HAP-1 (cell line): ENCODE measurements around the gene COPS4.
A peak's percentile ranks its signal among the peaks of the same experiment; 100 is the strongest.
"Not testable (repeated sequence)": the region's sequence is repeated elsewhere in the genome, so short reads cannot be mapped to it uniquely, and the experiment has no call there.

Source experiments
- DNase-seq, 2 experiments: peaks; one replicate each; pipeline ENCODE4 v3.0.0-alpha.2; 2016 to 2020; ENCODE audit warnings: low spot score in 2 of 2
- H3K27me3 ChIP-seq: fragments of 250-450 bp; sonication (Bioruptor Pico); 2 replicates; pipeline ENCODE4 v1.5.1; 2020; ENCODE audit warnings: low read depth, mild to moderate bottlenecking, moderate library complexity
- H3K36me3 ChIP-seq: fragments of 250-450 bp; sonication (Bioruptor Pico); replicated peaks from 2 replicates; pipeline ENCODE4 v1.5.1; 2020; ENCODE audit warnings: mild to moderate bottlenecking
- H3K4me1 ChIP-seq: fragments of 250-450 bp; sonication (Bioruptor Pico); 2 replicates; pipeline ENCODE4 v1.5.1; 2020; ENCODE audit warnings: mild to moderate bottlenecking
- H3K4me3 ChIP-seq: fragments of 250-450 bp; sonication (Bioruptor Pico); 2 replicates; pipeline ENCODE4 v1.5.1; 2020; ENCODE audit warnings: mild to moderate bottlenecking, moderate library complexity
- H3K9me3 ChIP-seq: fragments of 250-450 bp; sonication (Bioruptor Pico); 2 replicates; pipeline ENCODE4 v1.5.1; 2020; ENCODE audit warnings: mild to moderate bottlenecking, moderate library complexity
- in situ Hi-C: fragments of 300-500 bp; cut with MboI; formaldehyde crosslinking; loops from 3 replicates; pipeline ENCODE4 v1.14.3; 2020; ENCODE audit warnings: low sequenced_read_pairs, inconsistent platforms, mixed read lengths

The COPS4 gene

GRCh38 chr4:83034630-83035494 is at the start of gene COPS4:
TSS of gene COPS4 (plus strand) at chr4:83035183. CDS start at chr4:83035225, 42 bp downstream.
- H3K4me1 ChIP-seq, result peaks cover 21% of the 10 kb centered on the region
- in situ Hi-C loops, result no loop called here
- no peaks in the 10 kb centered on the region for H3K27me3 ChIP-seq
- no peaks in the 10 kb centered on the region for H3K36me3 ChIP-seq
- H3K9me3 ChIP-seq, result no peaks in the 10 kb centered on the region
- peak; percentile 98 to 100 for DNase-seq
- H3K4me3 ChIP-seq, result peak within 1 kb of the TSS; percentile 72

GRCh38 chr4:82987519-82987918 is 47.5 kb upstream of the COPS4 start:
- H3K4me1 ChIP-seq, H3K9me3 ChIP-seq, H3K27me3 ChIP-seq, DNase-seq, H3K36me3 ChIP-seq, H3K4me3 ChIP-seq, in situ Hi-C loops: not testable (repeated sequence)

- Histone ChIP-seq H3K27me3 (no peaks in the 10 kb centered on the region), H3K36me3 (peaks cover 4% of the 10 kb centered on the region; the same call in 1 of the 2 replicates), H3K4me3 (no peak overlapping the region), H3K9me3 (no peaks in the 10 kb centered on the region), H3K4me1 (peaks cover 9% of the 10 kb centered on the region)
- in situ Hi-C loops, result no loop called here
- peak; percentile 61 to 93 for DNase-seq
These were observed 46.6 kb upstream of the COPS4 start for GRCh38 chr4:82988323-82988832.

- in situ Hi-C loops, result no loop called here
- H3K4me1 ChIP-seq, result peaks cover 9% of the 10 kb centered on the region
- H3K27me3 ChIP-seq, result no peaks in the 10 kb centered on the region
- no peaks in the 10 kb centered on the region for H3K9me3 ChIP-seq
- DNase-seq, result no peak
- H3K4me3 ChIP-seq, result no peak overlapping the region
- H3K36me3 ChIP-seq, result no peaks in the 10 kb centered on the region; the same call in 1 of the 2 replicates
These were observed 45.2 kb upstream of the COPS4 start for GRCh38 chr4:82989575-82990429.

- in situ Hi-C loops, result no loop called here
- DNase-seq, result no peak
- Histone ChIP-seq H3K4me1 (no peaks in the 10 kb centered on the region; the same call in 1 of the 2 replicates), H3K4me3 (no peak overlapping the region), H3K27me3 (no peaks in the 10 kb centered on the region), H3K36me3 (no peaks in the 10 kb centered on the region), H3K9me3 (no peaks in the 10 kb centered on the region)
These were observed 40.1 kb upstream of the COPS4 start for GRCh38 chr4:82994834-82995233.

GRCh38 chr4:82998898-82999297 is 36.1 kb upstream of the COPS4 start:
- no peak for DNase-seq
- H3K27me3 ChIP-seq, result no peaks in the 10 kb centered on the region
- peaks cover 6% of the 10 kb centered on the region for H3K4me1 ChIP-seq
- no peaks in the 10 kb centered on the region for H3K36me3 ChIP-seq
- no peak overlapping the region for H3K4me3 ChIP-seq
- H3K9me3 ChIP-seq, result no peaks in the 10 kb centered on the region
- in situ Hi-C loops, result no loop called here

GRCh38 chr4:83002329-83002728 is 32.7 kb upstream of the COPS4 start:
- Histone ChIP-seq H3K36me3 (no peaks in the 10 kb centered on the region), H3K9me3 (no peaks in the 10 kb centered on the region), H3K4me3 (no peak overlapping the region), H3K4me1 (peaks cover 8% of the 10 kb centered on the region), H3K27me3 (no peaks in the 10 kb centered on the region)
- DNase-seq, result no peak
- in situ Hi-C loops, result no loop called here

- H3K36me3 ChIP-seq, H3K27me3 ChIP-seq: not testable (repeated sequence)
These were observed 31.8 kb upstream of the COPS4 start for GRCh38 chr4:83003044-83003791.

GRCh38 chr4:83009529-83009928 is 25.5 kb upstream of the COPS4 start:
- in situ Hi-C loops, result no loop called here

More at GRCh38 chr4:83003044-83003791, 31.8 kb upstream of the COPS4 start:
- in situ Hi-C loops, H3K4me1 ChIP-seq, H3K9me3 ChIP-seq, H3K4me3 ChIP-seq, DNase-seq: not testable (repeated sequence)

GRCh38 chr4:83010111-83010521 is 24.9 kb upstream of the COPS4 start:
- peaks cover 21% of the 10 kb centered on the region for H3K4me1 ChIP-seq
- peak overlapping the region; percentile 76 for H3K4me3 ChIP-seq
- 0 out of 2 replicates have a peak, but pooled peaks cover 3% of the 10 kb centered on the region for H3K36me3 ChIP-seq
- in situ Hi-C loops, result loop anchor here (10.0 kb wide), 1 partner anchor 115 kb away; the partner anchor contains the start of gene SEC31A
- no peaks in the 10 kb centered on the region for H3K9me3 ChIP-seq
- H3K27me3 ChIP-seq, result no peaks in the 10 kb centered on the region
- DNase-seq, result peak in 1 of 2 experiments; percentile 14

More at GRCh38 chr4:83009529-83009928, 25.5 kb upstream of the COPS4 start:
- no peak for DNase-seq
- no peaks in the 10 kb centered on the region for H3K27me3 ChIP-seq
- H3K4me3 ChIP-seq, result peak overlapping the region; percentile 76
- H3K4me1 ChIP-seq, result peaks cover 21% of the 10 kb centered on the region
- 0 out of 2 replicates have a peak, but pooled peaks cover 3% of the 10 kb centered on the region for H3K36me3 ChIP-seq
- H3K9me3 ChIP-seq, result no peaks in the 10 kb centered on the region

- peak within 1 kb of the TSS; percentile 76 for H3K4me3 ChIP-seq
- in situ Hi-C loops, result loop anchor here (10.0 kb wide), 1 partner anchor 116 kb away; the partner anchor contains the start of gene SEC31A
- H3K4me1 ChIP-seq, result peaks cover 21% of the 10 kb centered on the region
- no peaks in the 10 kb centered on the region for H3K9me3 ChIP-seq
- H3K36me3 ChIP-seq, result 0 out of 2 replicates have a peak, but pooled peaks cover 3% of the 10 kb centered on the region
- DNase-seq, result peak; percentile 37 to 82
- no peaks in the 10 kb centered on the region for H3K27me3 ChIP-seq
These were observed 24.3 kb upstream of the COPS4 start, which contains the start of gene LIN54 for GRCh38 chr4:83010522-83011318. TSS of gene LIN54 (minus strand) at chr4:83010823. CDS start at chr4:82984844, 25,979 bp downstream.

- Histone ChIP-seq H3K4me3 (peak overlapping the region; percentile 76), H3K27me3 (no peaks in the 10 kb centered on the region), H3K4me1 (peaks cover 20% of the 10 kb centered on the region), H3K36me3 (0 out of 2 replicates have a peak, but pooled peaks cover 3% of the 10 kb centered on the region), H3K9me3 (no peaks in the 10 kb centered on the region)
- no peak for DNase-seq
- in situ Hi-C loops, result loop anchor here (10.0 kb wide), 1 partner anchor 117 kb away; the partner anchor contains the start of gene SEC31A
These were observed 23.2 kb upstream of the COPS4 start for GRCh38 chr4:83011689-83012199.
